Measurements from ENCODE around the gene NRG3.

Gene NRG3

DNA sequence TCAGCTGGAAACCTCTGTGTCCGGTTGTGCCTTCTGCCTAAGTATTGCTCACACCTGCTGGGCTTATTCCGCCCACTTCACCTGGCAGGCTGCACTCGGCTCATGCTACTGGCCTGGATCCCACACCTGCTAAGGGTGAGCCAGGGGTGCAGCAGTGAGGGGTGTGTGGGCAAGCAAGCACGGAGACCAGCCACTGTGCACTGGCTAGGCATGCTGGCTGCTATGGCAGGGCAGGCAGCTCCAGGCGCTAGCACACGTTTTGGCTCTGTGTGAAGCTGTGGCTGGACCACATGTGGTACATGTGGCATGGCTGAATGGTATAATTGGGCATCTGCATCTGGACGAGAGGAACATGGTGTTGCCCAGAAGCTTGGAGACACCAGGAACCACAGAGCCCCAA is 940.7 kb downstream of the NRG3 start:
- TF ChIP-seq, protein P1, sequence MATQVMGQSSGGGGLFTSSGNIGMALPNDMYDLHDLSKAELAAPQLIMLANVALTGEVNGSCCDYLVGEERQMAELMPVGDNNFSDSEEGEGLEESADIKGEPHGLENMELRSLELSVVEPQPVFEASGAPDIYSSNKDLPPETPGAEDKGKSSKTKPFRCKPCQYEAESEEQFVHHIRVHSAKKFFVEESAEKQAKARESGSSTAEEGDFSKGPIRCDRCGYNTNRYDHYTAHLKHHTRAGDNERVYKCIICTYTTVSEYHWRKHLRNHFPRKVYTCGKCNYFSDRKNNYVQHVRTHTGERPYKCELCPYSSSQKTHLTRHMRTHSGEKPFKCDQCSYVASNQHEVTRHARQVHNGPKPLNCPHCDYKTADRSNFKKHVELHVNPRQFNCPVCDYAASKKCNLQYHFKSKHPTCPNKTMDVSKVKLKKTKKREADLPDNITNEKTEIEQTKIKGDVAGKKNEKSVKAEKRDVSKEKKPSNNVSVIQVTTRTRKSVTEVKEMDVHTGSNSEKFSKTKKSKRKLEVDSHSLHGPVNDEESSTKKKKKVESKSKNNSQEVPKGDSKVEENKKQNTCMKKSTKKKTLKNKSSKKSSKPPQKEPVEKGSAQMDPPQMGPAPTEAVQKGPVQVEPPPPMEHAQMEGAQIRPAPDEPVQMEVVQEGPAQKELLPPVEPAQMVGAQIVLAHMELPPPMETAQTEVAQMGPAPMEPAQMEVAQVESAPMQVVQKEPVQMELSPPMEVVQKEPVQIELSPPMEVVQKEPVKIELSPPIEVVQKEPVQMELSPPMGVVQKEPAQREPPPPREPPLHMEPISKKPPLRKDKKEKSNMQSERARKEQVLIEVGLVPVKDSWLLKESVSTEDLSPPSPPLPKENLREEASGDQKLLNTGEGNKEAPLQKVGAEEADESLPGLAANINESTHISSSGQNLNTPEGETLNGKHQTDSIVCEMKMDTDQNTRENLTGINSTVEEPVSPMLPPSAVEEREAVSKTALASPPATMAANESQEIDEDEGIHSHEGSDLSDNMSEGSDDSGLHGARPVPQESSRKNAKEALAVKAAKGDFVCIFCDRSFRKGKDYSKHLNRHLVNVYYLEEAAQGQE (IDR thresholded peaks at IDR 0.05; ENCODE audit: insufficient replicate concordance, low read depth): no peak
- TF ChIP-seq POLR2AphosphoS5 (IDR thresholded peaks at IDR 0.05; ENCODE audit: low read depth) (no peak), GABPA (IDR thresholded peaks at IDR 0.05; ENCODE audit: low read depth) (no peak), SPI1 (IDR thresholded peaks at IDR 0.05; ENCODE audit: borderline replicate concordance, low read depth) (no peak)
- TF ChIP-seq, protein P2, sequence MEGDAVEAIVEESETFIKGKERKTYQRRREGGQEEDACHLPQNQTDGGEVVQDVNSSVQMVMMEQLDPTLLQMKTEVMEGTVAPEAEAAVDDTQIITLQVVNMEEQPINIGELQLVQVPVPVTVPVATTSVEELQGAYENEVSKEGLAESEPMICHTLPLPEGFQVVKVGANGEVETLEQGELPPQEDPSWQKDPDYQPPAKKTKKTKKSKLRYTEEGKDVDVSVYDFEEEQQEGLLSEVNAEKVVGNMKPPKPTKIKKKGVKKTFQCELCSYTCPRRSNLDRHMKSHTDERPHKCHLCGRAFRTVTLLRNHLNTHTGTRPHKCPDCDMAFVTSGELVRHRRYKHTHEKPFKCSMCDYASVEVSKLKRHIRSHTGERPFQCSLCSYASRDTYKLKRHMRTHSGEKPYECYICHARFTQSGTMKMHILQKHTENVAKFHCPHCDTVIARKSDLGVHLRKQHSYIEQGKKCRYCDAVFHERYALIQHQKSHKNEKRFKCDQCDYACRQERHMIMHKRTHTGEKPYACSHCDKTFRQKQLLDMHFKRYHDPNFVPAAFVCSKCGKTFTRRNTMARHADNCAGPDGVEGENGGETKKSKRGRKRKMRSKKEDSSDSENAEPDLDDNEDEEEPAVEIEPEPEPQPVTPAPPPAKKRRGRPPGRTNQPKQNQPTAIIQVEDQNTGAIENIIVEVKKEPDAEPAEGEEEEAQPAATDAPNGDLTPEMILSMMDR (IDR thresholded peaks at IDR 0.05; ENCODE audit: insufficient read depth, low read length): no peak
- H3K27me3 ChIP-seq (ENCODE audit: insufficient read depth, poor library complexity, severe bottlenecking): no peaks in the 10 kb centered on the region
- DNase-seq (ENCODE audit: low read depth in 1 of 2, low spot score in 1 of 2): no peak
- no peak overlapping the region for H3K4me3 ChIP-seq (replicated peaks; ENCODE audit: insufficient read depth, low read length)
- no peak overlapping the region for H3K27ac ChIP-seq (replicated peaks)

DNA sequence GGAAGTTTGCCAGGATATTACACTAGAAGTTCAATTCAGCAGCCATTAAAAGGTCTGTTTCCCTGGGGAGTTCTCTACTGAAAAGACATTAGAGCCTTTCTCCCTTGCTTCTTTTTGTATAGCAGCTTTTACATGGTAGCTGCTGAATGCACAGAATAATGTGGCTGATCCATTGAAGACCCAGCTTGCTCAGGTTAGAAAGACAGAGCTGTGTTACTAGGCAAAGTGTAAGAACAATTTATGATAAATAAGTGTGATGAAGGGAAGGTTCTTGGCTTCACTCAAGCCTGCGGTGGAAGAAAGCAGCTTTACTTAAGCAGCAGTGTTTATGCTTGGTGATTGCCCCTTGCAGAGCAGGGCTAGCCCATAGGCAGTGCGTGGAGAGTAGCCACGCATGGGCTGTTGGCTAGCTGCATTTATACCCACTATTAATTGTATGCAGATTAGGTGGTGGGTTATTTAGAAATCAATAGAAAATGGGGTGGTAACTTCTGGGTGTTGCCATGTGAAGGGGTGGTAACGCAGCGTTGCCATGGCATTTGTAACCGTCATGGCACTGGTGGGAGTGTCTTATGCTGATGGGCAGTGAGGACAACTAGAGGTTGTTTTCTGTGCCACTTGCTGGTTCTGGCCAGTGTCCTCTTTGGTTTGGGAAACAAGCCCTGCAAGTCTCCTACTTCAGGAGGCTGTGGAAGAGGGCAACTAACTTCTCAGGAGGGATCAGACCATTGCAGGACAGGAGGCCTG is 942.9 kb downstream of the NRG3 start:
- no peak for DNase-seq (ENCODE audit: low read depth in 1 of 2, low spot score in 1 of 2)
- Histone ChIP-seq H3K4me3 (replicated peaks; ENCODE audit: insufficient read depth, low read length) (no peak overlapping the region), H3K27ac (replicated peaks) (no peak overlapping the region), H3K27me3 (ENCODE audit: insufficient read depth, poor library complexity, severe bottlenecking) (no peaks in the 10 kb centered on the region)
- TF ChIP-seq GABPA (IDR thresholded peaks at IDR 0.05; ENCODE audit: low read depth): no peak
- TF ChIP-seq, protein P2 (IDR thresholded peaks at IDR 0.05; ENCODE audit: insufficient read depth, low read length): no peak
- no peak for TF ChIP-seq POLR2AphosphoS5 (IDR thresholded peaks at IDR 0.05; ENCODE audit: low read depth)
- no peak for TF ChIP-seq SPI1 (IDR thresholded peaks at IDR 0.05; ENCODE audit: borderline replicate concordance, low read depth)
- TF ChIP-seq, protein P1 (IDR thresholded peaks at IDR 0.05; ENCODE audit: insufficient replicate concordance, low read depth): no peak

DNA sequence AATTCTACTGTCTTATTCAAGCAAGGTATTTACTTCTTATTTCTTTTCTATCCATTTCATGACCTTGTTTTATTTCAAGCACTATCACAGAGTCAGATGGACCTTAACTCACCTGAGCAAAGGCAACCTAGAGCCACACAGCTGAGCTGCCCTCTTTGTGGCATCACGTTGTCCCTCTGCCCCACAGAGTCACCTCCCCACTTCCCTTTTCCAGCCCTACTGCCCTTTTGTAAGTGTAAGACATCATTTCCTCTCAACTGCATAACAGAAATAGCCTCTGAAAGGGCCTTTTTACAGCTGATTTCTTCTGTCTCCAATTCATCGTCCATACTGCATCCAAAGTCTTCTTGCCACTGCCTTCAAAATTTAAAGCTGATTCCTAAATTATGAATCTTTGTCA is 946.0 kb downstream of the NRG3 start:
- TF ChIP-seq SPI1 (IDR thresholded peaks at IDR 0.05; ENCODE audit: borderline replicate concordance, low read depth): peak; percentile 45; the same call in 1 of the 2 replicates
- no peak for TF ChIP-seq GABPA (IDR thresholded peaks at IDR 0.05; ENCODE audit: low read depth)
- DNase-seq (ENCODE audit: low read depth in 1 of 2, low spot score in 1 of 2): peak in 1 of 2 experiments; percentile 14
- no peak overlapping the region for H3K4me3 ChIP-seq (replicated peaks; ENCODE audit: insufficient read depth, low read length)
- H3K27me3 ChIP-seq (ENCODE audit: insufficient read depth, poor library complexity, severe bottlenecking): no peaks in the 10 kb centered on the region
- H3K27ac ChIP-seq (replicated peaks): no peak overlapping the region

DNA sequence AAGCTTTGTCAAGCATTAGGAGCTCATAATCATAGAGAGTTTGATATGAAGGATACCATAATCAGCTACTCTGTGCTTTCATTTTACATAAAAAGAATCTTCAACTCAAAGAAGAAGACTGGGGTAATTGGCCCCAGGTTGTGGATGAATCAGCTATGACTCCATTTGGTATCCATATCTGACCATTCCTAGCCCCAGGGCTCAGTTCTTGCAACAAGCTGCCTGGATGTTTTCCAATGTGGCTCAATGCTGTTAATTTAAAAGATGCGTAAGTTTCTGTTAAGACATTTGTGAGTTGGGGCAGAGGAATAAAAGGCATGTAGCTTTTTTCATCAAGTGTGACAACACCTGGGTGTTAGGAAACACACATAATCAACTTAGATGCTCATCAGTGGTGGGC is 951.1 kb downstream of the NRG3 start:
- no peak for DNase-seq (ENCODE audit: low read depth in 1 of 2, low spot score in 1 of 2)
- Histone ChIP-seq H3K27ac (replicated peaks) (no peak overlapping the region), H3K27me3 (ENCODE audit: insufficient read depth, poor library complexity, severe bottlenecking) (no peaks in the 10 kb centered on the region), H3K4me3 (replicated peaks; ENCODE audit: insufficient read depth, low read length) (no peak overlapping the region)
- TF ChIP-seq POLR2AphosphoS5 (IDR thresholded peaks at IDR 0.05; ENCODE audit: low read depth) (no peak), SPI1 (IDR thresholded peaks at IDR 0.05; ENCODE audit: borderline replicate concordance, low read depth) (no peak)
- TF ChIP-seq, protein P2 (IDR thresholded peaks at IDR 0.05; ENCODE audit: insufficient read depth, low read length): no peak
